Activated CD4-positive, alpha-beta memory T cell treated with anti-CD3 and anti-CD28 coated beads for 36 hours (primary cell): ENCODE data around the gene ADGRB3. TPM values are rescaled to one million over a fixed set of nuclear protein-coding genes. Genes with fewer than 3 reads are reported as not detected.

Source experiments
- CTCF ChIA-PET: fragments of 350-600 bp; sonication (Branson Sonifier 250); formaldehyde crosslinking; loops from one replicate; lab custom pipeline; 2021; ENCODE audit warnings: antibody characterized with exemption, inconsistent platforms; lab: Charles Lee
- POLR2A ChIA-PET: fragments of 350-600 bp; sonication (Branson Sonifier 250); formaldehyde crosslinking; loops from one replicate; lab custom pipeline; 2021; ENCODE audit warnings: antibody characterized with exemption; lab: Charles Lee
- DNase-seq: peaks from one replicate; pipeline ENCODE4 v3.0.0-alpha.2; 2020
- H3K27ac Mint-ChIP-seq: one replicate; pipeline ENCODE4 v1.8.0; 2021; ENCODE audit warnings: mixed read lengths
- H3K27me3 Mint-ChIP-seq: one replicate; pipeline ENCODE4 v1.8.0; 2021; ENCODE audit warnings: mixed read lengths
- H3K36me3 Mint-ChIP-seq: one replicate; pipeline ENCODE4 v1.8.0; 2021; ENCODE audit warnings: mixed read lengths
- H3K4me1 Mint-ChIP-seq: one replicate; pipeline ENCODE4 v1.8.0; 2021; ENCODE audit warnings: low read depth, mixed read lengths
- H3K4me3 Mint-ChIP-seq: one replicate; pipeline ENCODE4 v1.8.0; 2021; ENCODE audit warnings: mild to moderate bottlenecking, mixed read lengths
- H3K9me3 Mint-ChIP-seq: one replicate; pipeline ENCODE4 v1.8.0; 2021; ENCODE audit warnings: mixed read lengths
- intact Hi-C: fragments of 100-400 bp; cut with micrococcal nuclease; formaldehyde crosslinking; loops from one replicate; pipeline ENCODE4 v1.15.1; 2023
- total RNA-seq, 2 experiments: library from RNA; stranded (reverse); gene quantifications; one replicate each; pipeline ENCODE4 v1.2.3, GENCODE V29; 2021

Gene ADGRB3
- total RNA-seq, 2 experiments from 2014 or later = not detected

GRCh38 chr6:68636666-68637065, 1.6 kb downstream of the ADGRB3 start:
- DNase-seq = no peak
- peaks cover 18% of the 10 kb centered on the region for H3K4me1 Mint-ChIP-seq
- peaks cover 52% of the 10 kb centered on the region for H3K27me3 Mint-ChIP-seq
- no peak overlapping the region for H3K4me3 Mint-ChIP-seq
- H3K27ac Mint-ChIP-seq = no peak overlapping the region
- POLR2A ChIA-PET = no interaction called here
- intact Hi-C loops = loop anchor here (5.0 to 10.0 kb wide), 3 partner anchors 141 to 1471 kb away; no protein-coding TSS in a partner anchor
- H3K9me3 Mint-ChIP-seq = no peaks in the 10 kb centered on the region
- CTCF ChIA-PET = no interaction called here
- no peaks in the 10 kb centered on the region for H3K36me3 Mint-ChIP-seq

GRCh38 chr6:68637071-68637470, 2.0 kb downstream of the ADGRB3 start:
- DNase-seq = no peak
- Mint-ChIP-seq H3K9me3 (no peaks in the 10 kb centered on the region), H3K4me3 (no peak overlapping the region), H3K27ac (no peak overlapping the region), H3K4me1 (peaks cover 18% of the 10 kb centered on the region), H3K36me3 (no peaks in the 10 kb centered on the region), H3K27me3 (peaks cover 52% of the 10 kb centered on the region)
- ChIA-PET POLR2A (no interaction called here), CTCF (interaction anchor here (0.6 kb wide), 2 partner anchors 530 to 1178 kb away, joined by 4 read pairs; no protein-coding TSS in a partner anchor)
- intact Hi-C loops = loop anchor here (5.0 to 10.0 kb wide), 3 partner anchors 140 to 1470 kb away; no protein-coding TSS in a partner anchor

DNA sequence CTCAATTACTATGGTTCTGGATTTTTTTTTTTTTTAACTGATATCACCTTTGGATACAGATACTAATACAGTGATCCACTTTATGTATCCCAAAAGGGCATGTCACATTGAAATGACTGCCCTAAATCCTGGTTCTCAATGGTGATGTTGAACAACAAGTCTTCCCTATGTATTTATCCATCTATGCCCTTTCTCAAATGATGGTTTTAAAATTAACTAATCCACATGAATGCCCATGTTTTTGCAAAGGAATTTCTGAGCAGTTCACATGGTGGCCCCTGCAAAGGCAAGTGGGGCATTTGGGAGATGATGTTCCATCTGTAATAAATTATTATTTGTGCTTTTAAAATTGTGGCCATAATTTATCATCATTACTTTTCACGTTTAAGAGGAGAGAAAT, 2.7 kb downstream of the ADGRB3 start:
- POLR2A ChIA-PET = no interaction called here
- CTCF ChIA-PET = interaction anchor here (0.6 kb wide), 2 partner anchors 529 to 1177 kb away, joined by 4 read pairs; no protein-coding TSS in a partner anchor
- Mint-ChIP-seq H3K4me1 (peaks cover 18% of the 10 kb centered on the region), H3K9me3 (no peaks in the 10 kb centered on the region), H3K36me3 (no peaks in the 10 kb centered on the region), H3K27me3 (peaks cover 50% of the 10 kb centered on the region), H3K27ac (no peak overlapping the region), H3K4me3 (no peak overlapping the region)
- intact Hi-C loops = loop anchor here (2.0 to 10.0 kb wide), 4 partner anchors 140 to 1470 kb away; no protein-coding TSS in a partner anchor
- DNase-seq = no peak

GRCh38 chr6:68638230-68638900, 3.3 kb downstream of the ADGRB3 start:
- Mint-ChIP-seq H3K9me3 (no peaks in the 10 kb centered on the region), H3K27me3 (peaks cover 48% of the 10 kb centered on the region), H3K4me1 (peaks cover 18% of the 10 kb centered on the region), H3K36me3 (no peaks in the 10 kb centered on the region), H3K4me3 (no peak overlapping the region), H3K27ac (no peak overlapping the region)
- peak; percentile 33 for DNase-seq
- ChIA-PET CTCF (interaction anchor here (0.7 kb wide), 1 partner anchor 85 kb away, joined by 3 read pairs; no protein-coding TSS in a partner anchor), POLR2A (no interaction called here)
- intact Hi-C loops = loop anchor here (2.0 to 10.0 kb wide), 4 partner anchors 139 to 1469 kb away; no protein-coding TSS in a partner anchor

- no peaks in the 10 kb centered on the region for H3K36me3 Mint-ChIP-seq
- ChIA-PET CTCF (interaction anchor here (0.6 to 1.0 kb wide), 2 partner anchors 140 to 329 kb away, joined by 3 read pairs; no protein-coding TSS in a partner anchor), POLR2A (no interaction called here)
- no peak for DNase-seq
- no peak overlapping the region for H3K27ac Mint-ChIP-seq
- H3K4me1 Mint-ChIP-seq = peaks cover 12% of the 10 kb centered on the region
- intact Hi-C loops = loop anchor here (2.0 to 10.0 kb wide), 4 partner anchors 138 to 1468 kb away; no protein-coding TSS in a partner anchor
- peaks cover 40% of the 10 kb centered on the region for H3K27me3 Mint-ChIP-seq
- no peaks in the 10 kb centered on the region for H3K9me3 Mint-ChIP-seq
- no peak overlapping the region for H3K4me3 Mint-ChIP-seq
These were observed 4.1 kb downstream of the ADGRB3 start for GRCh38 chr6:68639211-68639610.

GRCh38 chr6:68639826-68640490, 4.9 kb downstream of the ADGRB3 start:
- CTCF ChIA-PET = interaction anchor here (0.6 to 1.0 kb wide), 2 partner anchors 139 to 328 kb away, joined by 3 read pairs; no protein-coding TSS in a partner anchor
- H3K27ac Mint-ChIP-seq = no peak overlapping the region
- H3K9me3 Mint-ChIP-seq = no peaks in the 10 kb centered on the region

DNA sequence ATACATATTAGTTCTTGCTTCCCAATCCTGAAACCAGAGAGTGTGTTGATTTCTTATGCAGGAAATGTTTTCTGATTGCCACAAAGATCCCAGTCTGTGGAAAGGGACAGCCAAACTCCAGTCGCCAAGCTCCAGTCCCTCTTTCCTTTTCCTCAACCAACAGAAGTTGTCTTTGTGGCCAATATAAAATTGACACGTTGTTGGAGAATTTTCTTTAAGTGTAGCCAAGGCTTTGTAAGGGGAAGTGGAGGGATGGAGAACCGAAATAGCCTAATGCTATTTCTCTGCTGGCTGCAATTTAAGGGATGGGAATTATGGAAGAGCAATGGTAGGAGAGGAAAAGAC, 5.4 kb downstream of the ADGRB3 start:
- H3K36me3 Mint-ChIP-seq = no peaks in the 10 kb centered on the region
- CTCF ChIA-PET = interaction anchor here (1.4 kb wide), 1 partner anchor 327 kb away, joined by 3 read pairs; no protein-coding TSS in a partner anchor
- intact Hi-C loops = no loop called here
- POLR2A ChIA-PET = no interaction called here
- no peak overlapping the region for H3K4me3 Mint-ChIP-seq
- H3K27ac Mint-ChIP-seq = no peak overlapping the region
- H3K9me3 Mint-ChIP-seq = no peaks in the 10 kb centered on the region
- H3K27me3 Mint-ChIP-seq = peaks cover 32% of the 10 kb centered on the region
- DNase-seq = no peak
- H3K4me1 Mint-ChIP-seq = peaks cover 7% of the 10 kb centered on the region

More at GRCh38 chr6:68639826-68640490, 4.9 kb downstream of the ADGRB3 start:
- DNase-seq = no peak
- H3K27me3 Mint-ChIP-seq = peaks cover 35% of the 10 kb centered on the region
- no peak overlapping the region for H3K4me3 Mint-ChIP-seq
- H3K4me1 Mint-ChIP-seq = peaks cover 7% of the 10 kb centered on the region
- POLR2A ChIA-PET = no interaction called here
- no peaks in the 10 kb centered on the region for H3K36me3 Mint-ChIP-seq
- intact Hi-C loops = loop anchor here (2.0 to 10.0 kb wide), 4 partner anchors 137 to 1467 kb away; no protein-coding TSS in a partner anchor

DNA sequence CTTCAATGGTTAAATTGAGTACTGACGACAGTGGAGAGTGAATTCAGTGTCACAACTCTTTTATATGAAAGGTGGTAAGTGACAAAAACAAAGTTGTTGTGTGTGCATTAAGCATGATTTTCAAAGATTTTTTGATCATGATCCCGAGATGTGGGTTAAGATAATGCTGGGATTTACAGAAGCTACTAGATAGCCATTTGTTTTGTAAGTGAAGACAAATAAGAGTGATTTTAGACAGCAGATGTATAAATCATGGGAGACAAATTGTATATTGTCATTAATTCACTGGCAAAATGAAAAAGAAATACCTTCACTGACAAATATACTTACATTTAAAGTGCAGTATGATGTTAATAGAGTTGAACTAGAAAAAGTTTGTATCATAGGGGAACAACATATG, 6.1 kb downstream of the ADGRB3 start:
- H3K9me3 Mint-ChIP-seq = no peaks in the 10 kb centered on the region

GRCh38 chr6:68642081-68642480, 7.0 kb downstream of the ADGRB3 start:
- POLR2A ChIA-PET = no interaction called here
- intact Hi-C loops = no loop called here

More for the DNA sequence above, 6.1 kb downstream of the ADGRB3 start:
- intact Hi-C loops = no loop called here
- Mint-ChIP-seq H3K4me3 (no peak overlapping the region), H3K4me1 (peaks cover 2% of the 10 kb centered on the region), H3K27me3 (peaks cover 26% of the 10 kb centered on the region), H3K27ac (no peak overlapping the region), H3K36me3 (no peaks in the 10 kb centered on the region)
- ChIA-PET POLR2A (no interaction called here), CTCF (interaction anchor here (1.4 kb wide), 1 partner anchor 326 kb away, joined by 3 read pairs; no protein-coding TSS in a partner anchor)
- DNase-seq = no peak

DNA sequence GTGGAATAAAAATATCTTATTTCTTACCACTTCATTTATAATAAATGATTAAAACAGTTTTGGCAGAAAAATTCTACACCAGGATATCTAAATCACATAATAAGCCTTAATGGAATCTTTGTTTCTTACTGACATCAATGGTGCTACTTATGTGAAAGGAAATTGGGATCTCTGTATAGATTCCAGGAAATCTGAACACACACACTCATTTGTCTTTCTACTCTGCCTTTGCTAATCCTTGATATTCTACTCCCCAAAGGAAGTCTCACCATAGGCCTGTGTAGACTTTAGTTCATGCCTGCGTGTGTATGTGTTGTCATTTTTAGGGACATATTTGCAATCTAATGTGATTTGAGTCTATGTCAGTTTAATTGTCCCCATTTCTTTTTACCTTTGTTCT, 7.9 kb downstream of the ADGRB3 start:
- Mint-ChIP-seq H3K4me3 (no peak overlapping the region), H3K36me3 (no peaks in the 10 kb centered on the region), H3K4me1 (peaks cover 2% of the 10 kb centered on the region), H3K27ac (no peak overlapping the region), H3K27me3 (peaks cover 14% of the 10 kb centered on the region), H3K9me3 (no peaks in the 10 kb centered on the region)
- no peak for DNase-seq
- ChIA-PET POLR2A (no interaction called here), CTCF (no interaction called here)
- intact Hi-C loops = no loop called here

More at GRCh38 chr6:68642081-68642480, 7.0 kb downstream of the ADGRB3 start:
- H3K27me3 Mint-ChIP-seq = peaks cover 21% of the 10 kb centered on the region
- CTCF ChIA-PET = no interaction called here
- H3K4me3 Mint-ChIP-seq = no peak overlapping the region
- no peaks in the 10 kb centered on the region for H3K9me3 Mint-ChIP-seq
- no peaks in the 10 kb centered on the region for H3K36me3 Mint-ChIP-seq
- peaks cover 2% of the 10 kb centered on the region for H3K4me1 Mint-ChIP-seq
- H3K27ac Mint-ChIP-seq = no peak overlapping the region
- no peak for DNase-seq

DNA sequence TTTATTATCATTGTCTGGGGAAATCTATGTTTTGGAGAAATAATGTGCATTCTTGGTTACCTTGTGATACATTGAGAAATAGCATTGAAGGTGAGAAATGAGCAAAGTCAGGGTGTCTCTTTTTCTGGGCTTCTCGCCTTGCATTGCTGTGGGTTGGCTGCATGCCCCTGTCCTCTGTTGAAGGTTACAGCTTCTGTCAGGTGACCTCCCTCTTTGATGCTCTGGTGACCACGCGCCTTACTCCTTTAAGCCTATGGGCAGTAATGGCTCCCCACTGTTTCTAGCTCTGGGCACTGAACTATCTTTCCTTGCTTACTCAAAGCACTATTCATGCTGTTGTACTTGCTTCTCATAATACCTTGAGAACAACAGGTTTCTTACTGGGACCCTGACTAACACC, 14.6 kb downstream of the ADGRB3 start:
- no peak for DNase-seq
- intact Hi-C loops = no loop called here
- Mint-ChIP-seq H3K27ac (no peak overlapping the region), H3K27me3 (peaks cover 2% of the 10 kb centered on the region), H3K36me3 (no peaks in the 10 kb centered on the region), H3K9me3 (no peaks in the 10 kb centered on the region), H3K4me1 (no peaks in the 10 kb centered on the region), H3K4me3 (no peak overlapping the region)
- ChIA-PET CTCF (no interaction called here), POLR2A (no interaction called here)

DNA sequence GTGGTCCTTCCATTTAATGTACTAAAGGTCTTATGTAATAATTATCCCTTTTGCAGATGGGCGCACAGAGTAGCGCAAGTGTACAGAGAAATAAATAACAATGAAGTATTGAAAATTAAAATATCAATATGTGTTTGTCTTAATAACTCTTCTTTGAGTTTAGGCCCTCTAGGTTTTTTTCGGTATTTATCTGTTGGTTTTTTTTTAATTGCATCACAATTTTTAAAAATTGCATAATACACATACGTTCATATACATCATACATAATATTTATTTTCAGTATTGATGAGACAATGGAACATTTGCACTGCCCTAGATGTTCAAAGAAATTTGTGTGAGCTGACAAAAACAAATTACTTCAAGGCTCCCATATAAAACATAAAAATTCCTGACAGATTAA, 15.1 kb downstream of the ADGRB3 start:
- H3K27me3 Mint-ChIP-seq = peaks cover 2% of the 10 kb centered on the region
- no peaks in the 10 kb centered on the region for H3K36me3 Mint-ChIP-seq
- H3K9me3 Mint-ChIP-seq = no peaks in the 10 kb centered on the region
- no peak for DNase-seq
- intact Hi-C loops = no loop called here
- no peak overlapping the region for H3K4me3 Mint-ChIP-seq
- no peaks in the 10 kb centered on the region for H3K4me1 Mint-ChIP-seq
- ChIA-PET CTCF (no interaction called here), POLR2A (no interaction called here)
- H3K27ac Mint-ChIP-seq = no peak overlapping the region
